T-cell (primary cell): ENCODE data around the gene ZCCHC7. TPM values are rescaled to one million over a fixed set of nuclear protein-coding genes. Genes with fewer than 3 reads are reported as not detected.

Experiments used
- ATAC-seq, 4 experiments: fragments of 200-7000 bp in 3 of 4; fragments of 150-1000 bp in 1 of 4; cut with Tn5 transposase; replicated peaks in 1 of 4; 1 replicate in 3 of 4; 2 replicates in 1 of 4; pipeline ENCODE4 v1.10.0; 2021; ENCODE audit warnings: moderate library complexity in 3 of 4, mild to moderate bottlenecking in 2 of 4, moderate number of reproducible peaks in 1 of 4
- CTCF ChIA-PET, 2 donors: fragments of 300-600 bp; sonication (Branson Sonifier 250); formaldehyde crosslinking; loops; one replicate each; lab custom pipeline; 2022; ENCODE audit warnings: antibody characterized with exemption in 2 of 2; lab: Charles Lee
- POLR2A ChIA-PET, 2 donors: fragments of 300-600 bp; sonication (Branson Sonifier 250); formaldehyde crosslinking; loops; one replicate each; lab custom pipeline; 2022; ENCODE audit warnings: antibody characterized with exemption in 2 of 2; lab: Charles Lee
- DNase-seq, 35 experiments: peaks; one replicate each; pipeline versions ENCODE4 v3.0.0 to v3.0.0-alpha.2; 2013 to 2023
- H3K27ac ChIP-seq: one replicate; pipeline ENCODE4 v1.5.1; 2013; ENCODE audit warnings: low read length
- H3K27me3 ChIP-seq, 2 experiments: replicated peaks in 1 of 2; 1 replicate in 1 of 2; 2 replicates in 1 of 2; pipeline versions ENCODE4 v1.6.1 to v1.7.0; 2013; ENCODE audit warnings: low read length in 1 of 2, mixed read lengths in 1 of 2; ENCODE audit not compliant: control insufficient read depth in 2 of 2, insufficient read depth in 2 of 2; ENCODE audit errors: extremely low read depth in 1 of 2
- H3K36me3 ChIP-seq, 2 donors: 1 replicate in 1 of 2; 2 replicates in 1 of 2; pipeline versions ENCODE4 v1.6.1 to v1.7.0; 2013; ENCODE audit warnings: low read length in 1 of 2; ENCODE audit not compliant: control insufficient read depth in 2 of 2, insufficient read depth in 1 of 2; ENCODE audit errors: extremely low read depth in 1 of 2
- H3K4me1 ChIP-seq, 2 experiments: 1 replicate in 1 of 2; 2 replicates in 1 of 2; pipeline versions ENCODE4 v1.6.1 to v1.7.0; 2013; ENCODE audit warnings: low read length in 2 of 2, mixed read lengths in 1 of 2; ENCODE audit not compliant: insufficient read depth in 2 of 2, control insufficient read depth in 1 of 2; ENCODE audit errors: extremely low read depth in 1 of 2
- H3K4me3 ChIP-seq, 2 donors: 1 replicate in 1 of 2; 2 replicates in 1 of 2; pipeline versions ENCODE4 v1.5.1 to v1.7.0; 2013; ENCODE audit warnings: mild to moderate bottlenecking in 2 of 2, low read length in 1 of 2, moderate library complexity in 1 of 2; ENCODE audit not compliant: control insufficient read depth in 1 of 2; ENCODE audit errors: extremely low read depth in 1 of 2
- H3K9me3 ChIP-seq: 2 replicates; pipeline ENCODE4 v1.7.0; 2013
- H3K27ac Mint-ChIP-seq, 2 donors: one replicate each; pipeline ENCODE4 v1.8.0; 2020 to 2021; ENCODE audit warnings: mild to moderate bottlenecking in 2 of 2, mixed read lengths in 2 of 2
- H3K27me3 Mint-ChIP-seq, 2 donors: one replicate each; pipeline ENCODE4 v1.8.0; 2021 to 2022; ENCODE audit warnings: mixed read lengths in 2 of 2
- H3K36me3 Mint-ChIP-seq: one replicate; pipeline ENCODE4 v1.8.0; 2021; ENCODE audit warnings: mixed read lengths
- H3K4me1 Mint-ChIP-seq, 3 donors: one replicate each; pipeline ENCODE4 v1.8.0; 2020 to 2022; ENCODE audit warnings: mixed read lengths in 3 of 3, mild to moderate bottlenecking in 1 of 3
- H3K4me3 Mint-ChIP-seq, 3 donors: one replicate each; pipeline ENCODE4 v1.8.0; 2020 to 2022; ENCODE audit warnings: mild to moderate bottlenecking in 3 of 3, mixed read lengths in 3 of 3, moderate library complexity in 3 of 3
- H3K9me3 Mint-ChIP-seq, 3 donors: one replicate each; pipeline ENCODE4 v1.8.0; 2020 to 2022; ENCODE audit warnings: mixed read lengths in 3 of 3
- WGBS: methylation state at CpG from one replicate; pipeline ENCODE4 v1.1.5; 2013; ENCODE audit warnings: missing lambda C conversion rate; ENCODE audit not compliant: insufficient coverage; 5-methylcytosine and 5-hydroxymethylcytosine counted together
- total RNA-seq, 35 experiments: library from RNA in 6 of 35; stranded (reverse) in 6 of 35; fragments of 120-200 nt in 1 of 35; gene quantifications; one replicate each; pipeline versions ENCODE4 v1.2.1 to v1.2.4 and lab custom pipeline; 2013 to 2026

Gene ZCCHC7
- total RNA-seq, 5 donors from 2014 or later (not counting 1 experiment from before 2014, with no cell fraction given): 29.1 to 44.2 (median 33.5) TPM

GRCh38 chr9:37165644-37166043 is 45.3 kb downstream of the ZCCHC7 start:
- Histone ChIP-seq H3K27me3 (no peaks in the 10 kb centered on the region), H3K27ac (no peak overlapping the region), H3K36me3 (peaks cover 0 to 8% of the 10 kb centered on the region in 2 donors), H3K4me1 (no peaks in the 10 kb centered on the region), H3K9me3 (no peaks in the 10 kb centered on the region), H3K4me3 (no peak overlapping the region)
- H3K27ac Mint-ChIP-seq: no peak overlapping the region
- H3K36me3 Mint-ChIP-seq: peaks cover 59% of the 10 kb centered on the region
- ATAC-seq (no peak), DNase-seq (no peak)
- H3K9me3 Mint-ChIP-seq: no peaks in the 10 kb centered on the region
- peaks cover 12 to 34% (median 23%) of the 10 kb centered on the region in 3 donors for H3K4me1 Mint-ChIP-seq
- no peaks in the 10 kb centered on the region for H3K27me3 Mint-ChIP-seq
- H3K4me3 Mint-ChIP-seq: no peak overlapping the region
- CTCF ChIA-PET: no interaction called here
- POLR2A ChIA-PET: no interaction called here
- WGBS: no CpG with 5 or more reads among the region's 1 CpG

- Histone ChIP-seq H3K4me3 (no peak overlapping the region), H3K36me3 (peaks cover 0 to 5% of the 10 kb centered on the region in 2 donors), H3K27me3 (no peaks in the 10 kb centered on the region), H3K27ac (no peak overlapping the region), H3K9me3 (no peaks in the 10 kb centered on the region), H3K4me1 (no peaks in the 10 kb centered on the region)
- Mint-ChIP-seq H3K9me3 (peaks cover 0 to 3% (median 0%) of the 10 kb centered on the region in 3 donors), H3K36me3 (peaks cover 62% of the 10 kb centered on the region), H3K4me1 (peaks cover 20 to 37% (median 29%) of the 10 kb centered on the region in 3 donors), H3K27me3 (no peaks in the 10 kb centered on the region), H3K4me3 (no peak overlapping the region), H3K27ac (no peak overlapping the region)
- WGBS: no CpG with 5 or more reads among the region's 2 CpGs
- ChIA-PET CTCF (no interaction called here), POLR2A (no interaction called here)
- no peak for ATAC-seq
- DNase-seq: no peak
These were observed 47.2 kb downstream of the ZCCHC7 start for GRCh38 chr9:37167456-37168047.

DNA sequence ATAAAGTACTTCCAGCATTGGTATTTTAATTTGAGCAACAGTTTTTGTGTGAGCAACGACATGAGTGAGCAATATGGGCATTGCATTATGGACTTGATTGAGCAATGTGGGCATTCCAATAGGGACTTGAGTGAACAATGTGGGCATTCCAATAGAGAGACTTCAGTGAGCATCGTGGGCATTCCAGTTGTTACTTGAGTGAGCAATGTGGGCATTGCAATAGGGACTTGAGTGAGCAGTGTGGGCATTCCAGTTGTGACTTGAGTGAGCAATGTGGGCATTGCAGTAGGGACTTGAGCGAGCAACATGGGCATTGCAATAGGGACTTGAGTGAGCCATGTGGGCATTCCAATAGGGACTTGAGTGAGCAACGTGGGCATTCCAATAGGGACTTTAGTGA is 52.2 kb downstream of the ZCCHC7 start:
- DNase-seq (no peak), ATAC-seq (no peak)
- peaks cover 50% of the 10 kb centered on the region for H3K36me3 Mint-ChIP-seq
- H3K4me1 Mint-ChIP-seq: peaks cover 21 to 34% (median 27%) of the 10 kb centered on the region in 3 donors
- H3K27me3 Mint-ChIP-seq: no peaks in the 10 kb centered on the region
- H3K9me3 Mint-ChIP-seq: peaks cover 0 to 4% (median 0%) of the 10 kb centered on the region in 3 donors
- H3K27ac Mint-ChIP-seq: no peak overlapping the region
- H3K9me3 ChIP-seq: no peaks in the 10 kb centered on the region
- H3K4me3 ChIP-seq: no peak overlapping the region
- POLR2A ChIA-PET: no interaction called here
- H3K4me3 Mint-ChIP-seq: no peak overlapping the region
- no peak overlapping the region for H3K27ac ChIP-seq
- 100% methylated on average over 4 of the region's 4 CpGs for WGBS
- no peaks in the 10 kb centered on the region for H3K27me3 ChIP-seq
- CTCF ChIA-PET: no interaction called here
- no peaks in the 10 kb centered on the region for H3K4me1 ChIP-seq
- H3K36me3 ChIP-seq: peaks cover 0 to 7% of the 10 kb centered on the region in 2 donors

- peaks cover 24 to 40% (median 31%) of the 10 kb centered on the region in 3 donors for H3K4me1 Mint-ChIP-seq
- 100% methylated on average over 1 of the region's 2 CpGs for WGBS
- H3K27me3 Mint-ChIP-seq: no peaks in the 10 kb centered on the region
- ChIA-PET CTCF (interaction anchor here in 1 of 2 donors (0.6 kb wide), 1 partner anchor 144 kb away, joined by 7 read pairs; no protein-coding TSS in a partner anchor), POLR2A (no interaction called here)
- DNase-seq: no peak
- Histone ChIP-seq H3K4me1 (no peaks in the 10 kb centered on the region), H3K4me3 (no peak overlapping the region), H3K27ac (no peak overlapping the region), H3K27me3 (no peaks in the 10 kb centered on the region), H3K9me3 (no peaks in the 10 kb centered on the region), H3K36me3 (peaks cover 0 to 5% of the 10 kb centered on the region in 2 donors)
- H3K36me3 Mint-ChIP-seq: peaks cover 38% of the 10 kb centered on the region
- no peak for ATAC-seq
- no peak overlapping the region for H3K27ac Mint-ChIP-seq
- no peak overlapping the region for H3K4me3 Mint-ChIP-seq
- H3K9me3 Mint-ChIP-seq: peaks cover 0 to 4% (median 0%) of the 10 kb centered on the region in 3 donors
These were observed 53.9 kb downstream of the ZCCHC7 start for GRCh38 chr9:37174247-37174646.

GRCh38 chr9:37178742-37179141 is 58.4 kb downstream of the ZCCHC7 start:
- ChIA-PET POLR2A (no interaction called here), CTCF (no interaction called here)
- no peak overlapping the region for H3K27ac ChIP-seq
- no peaks in the 10 kb centered on the region for H3K9me3 ChIP-seq
- H3K27me3 ChIP-seq: no peaks in the 10 kb centered on the region
- H3K27me3 Mint-ChIP-seq: no peaks in the 10 kb centered on the region
- H3K4me3 ChIP-seq: no peak overlapping the region
- H3K4me1 Mint-ChIP-seq: peaks cover 21 to 36% (median 29%) of the 10 kb centered on the region in 3 donors
- 89% methylated on average over 1 of the region's 2 CpGs for WGBS
- no peak overlapping the region for H3K27ac Mint-ChIP-seq
- H3K36me3 Mint-ChIP-seq: peaks cover 29% of the 10 kb centered on the region
- peaks cover 0 to 6% (median 5%) of the 10 kb centered on the region in 3 donors for H3K9me3 Mint-ChIP-seq
- no peaks in the 10 kb centered on the region for H3K4me1 ChIP-seq
- DNase-seq (no peak), ATAC-seq (no peak)
- no peak overlapping the region for H3K4me3 Mint-ChIP-seq
- no peaks in the 10 kb centered on the region for H3K36me3 ChIP-seq

DNA sequence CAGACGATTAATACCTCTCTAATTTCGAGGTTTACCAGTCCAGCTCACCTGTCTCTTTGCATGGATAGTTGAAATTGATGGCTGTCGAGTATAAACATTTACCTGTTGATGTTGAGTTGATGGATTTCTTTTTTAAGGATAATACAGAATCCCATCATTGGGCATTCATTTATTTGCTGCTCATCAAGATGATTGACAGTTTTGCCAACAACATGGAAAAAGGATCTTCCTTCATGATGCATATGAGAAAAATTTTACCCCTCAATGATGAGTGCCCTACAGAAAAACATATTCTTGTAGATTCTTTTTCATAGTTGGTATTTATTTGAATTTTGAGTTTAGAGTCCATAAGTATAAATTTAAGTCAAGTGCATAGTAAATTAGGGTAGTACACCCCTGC is 59.2 kb downstream of the ZCCHC7 start:
- Histone ChIP-seq H3K4me1 (no peaks in the 10 kb centered on the region), H3K27ac (no peak overlapping the region), H3K27me3 (no peaks in the 10 kb centered on the region), H3K9me3 (no peaks in the 10 kb centered on the region), H3K36me3 (peaks cover 0 to 4% of the 10 kb centered on the region in 2 donors), H3K4me3 (no peak overlapping the region)
- no CpG with 5 or more reads among the region's 3 CpGs for WGBS
- Mint-ChIP-seq H3K27me3 (no peaks in the 10 kb centered on the region), H3K36me3 (peaks cover 36% of the 10 kb centered on the region), H3K27ac (no peak overlapping the region), H3K4me3 (no peak overlapping the region), H3K4me1 (peaks cover 24 to 45% (median 36%) of the 10 kb centered on the region in 3 donors), H3K9me3 (peaks cover 0 to 6% (median 5%) of the 10 kb centered on the region in 3 donors)
- ChIA-PET POLR2A (no interaction called here), CTCF (no interaction called here)
- no peak for DNase-seq
- ATAC-seq: no peak
